Progenitor cell of endocrine pancreas (in vitro differentiated cells): Measurements from ENCODE around the gene BPIFB6. TPM values are rescaled to one million over a fixed set of nuclear protein-coding genes. Genes with fewer than 3 reads are reported as not detected.
"Not testable (repeated sequence)": the region's sequence is repeated elsewhere in the genome, so short reads cannot be mapped to it uniquely, and the experiment has no call there.

Experiments
- DNase-seq: peaks from one replicate; pipeline ENCODE4 v3.0.0; 2021; ENCODE audit warnings: low spot score; ENCODE audit not compliant: unreplicated experiment
- H3K27ac Mint-ChIP-seq: 2 replicates; pipeline ENCODE4 v1.8.0; 2021; ENCODE audit warnings: mild to moderate bottlenecking, moderate library complexity, mixed read lengths
- H3K27me3 Mint-ChIP-seq: 2 replicates; pipeline ENCODE4 v1.8.0; 2021; ENCODE audit warnings: mixed read lengths
- H3K36me3 Mint-ChIP-seq: 2 replicates; pipeline ENCODE4 v1.8.0; 2022; ENCODE audit warnings: mixed read lengths; ENCODE audit not compliant: insufficient read depth
- H3K4me1 Mint-ChIP-seq: 2 replicates; pipeline ENCODE4 v1.8.0; 2021; ENCODE audit warnings: low read depth, mixed read lengths
- H3K4me3 Mint-ChIP-seq: 2 replicates; pipeline ENCODE4 v1.8.0; 2021; ENCODE audit warnings: low read depth, mild to moderate bottlenecking, moderate library complexity, mixed read lengths
- H3K9me3 Mint-ChIP-seq: 2 replicates; pipeline ENCODE4 v1.8.0; 2021; ENCODE audit warnings: low read depth, mixed read lengths
- CTCF ChIP-seq: fragments of 200-600 bp; sonication (generic); IDR thresholded peaks from one replicate; pipeline ENCODE4 v1.5.0; 2021; ENCODE audit warnings: antibody characterized with exemption, mild to moderate bottlenecking; ENCODE audit not compliant: unreplicated experiment
- total RNA-seq: library from RNA; stranded (reverse); gene quantifications from 2 replicates; pipeline ENCODE4 v1.2.1, GENCODE V29; 2021

BPIFB6 gene
- total RNA-seq, 1 donor from 2014 or later = not detected

- H3K36me3 Mint-ChIP-seq = no peaks in the 10 kb centered on the region
- H3K4me1 Mint-ChIP-seq = no peaks in the 10 kb centered on the region
- no peak overlapping the region for H3K4me3 Mint-ChIP-seq
- peaks cover 30% of the 10 kb centered on the region for H3K27me3 Mint-ChIP-seq
- no peak for TF ChIP-seq CTCF
- DNase-seq = no peak
- H3K27ac Mint-ChIP-seq = no peak overlapping the region
- no peaks in the 10 kb centered on the region for H3K9me3 Mint-ChIP-seq
Observed at GRCh38 chr20:33038243-33038642, 6.8 kb downstream of the BPIFB6 start.

GRCh38 chr20:33042430-33042829 lies 11.0 kb downstream of the BPIFB6 start:
- Mint-ChIP-seq H3K27ac (no peak overlapping the region), H3K27me3 (peaks cover 25% of the 10 kb centered on the region), H3K36me3 (no peaks in the 10 kb centered on the region), H3K9me3 (peaks cover 17% of the 10 kb centered on the region), H3K4me3 (no peak overlapping the region), H3K4me1 (no peaks in the 10 kb centered on the region)
- TF ChIP-seq CTCF = no peak
- DNase-seq = no peak

GRCh38 chr20:33042983-33043730 lies 11.7 kb downstream of the BPIFB6 start:
- DNase-seq = no peak
- H3K9me3 Mint-ChIP-seq = peaks cover 17% of the 10 kb centered on the region
- H3K36me3 Mint-ChIP-seq = no peaks in the 10 kb centered on the region
- H3K4me3 Mint-ChIP-seq = no peak overlapping the region
- H3K27me3 Mint-ChIP-seq = peaks cover 19% of the 10 kb centered on the region
- H3K4me1 Mint-ChIP-seq = no peaks in the 10 kb centered on the region
- no peak for TF ChIP-seq CTCF
- H3K27ac Mint-ChIP-seq = no peak overlapping the region

GRCh38 chr20:33043731-33044181 lies 12.3 kb downstream of the BPIFB6 start:
- Mint-ChIP-seq H3K9me3 (peaks cover 17% of the 10 kb centered on the region), H3K27me3 (peaks cover 13% of the 10 kb centered on the region), H3K4me3 (no peak overlapping the region), H3K36me3 (no peaks in the 10 kb centered on the region), H3K4me1 (no peaks in the 10 kb centered on the region), H3K27ac (no peak overlapping the region)
- no peak for TF ChIP-seq CTCF
- no peak for DNase-seq

GRCh38 chr20:33045129-33045721 lies 13.8 kb downstream of the BPIFB6 start:
- not testable (repeated sequence) for DNase-seq, H3K27ac Mint-ChIP-seq, H3K36me3 Mint-ChIP-seq, H3K4me3 Mint-ChIP-seq, H3K27me3 Mint-ChIP-seq, H3K4me1 Mint-ChIP-seq
- H3K9me3 Mint-ChIP-seq = peaks cover 17% of the 10 kb centered on the region

- H3K27me3 Mint-ChIP-seq = no peaks in the 10 kb centered on the region
- DNase-seq = no peak
- H3K9me3 Mint-ChIP-seq = peaks cover 17% of the 10 kb centered on the region
- H3K4me3 Mint-ChIP-seq = no peak overlapping the region
- no peaks in the 10 kb centered on the region for H3K4me1 Mint-ChIP-seq
- H3K27ac Mint-ChIP-seq = no peak overlapping the region
- H3K36me3 Mint-ChIP-seq = no peaks in the 10 kb centered on the region
- TF ChIP-seq CTCF = no peak
Observed at GRCh38 chr20:33046412-33046811, 15.0 kb downstream of the BPIFB6 start.
